ENCODE results near the gene MED15. TPM values are rescaled to one million over a fixed set of nuclear protein-coding genes. Genes with fewer than 3 reads are reported as not detected.

MED15 gene
- total and polyA plus RNA-seq, 2 of the 8 experiments (the other 6 are each of a cell fraction or from before 2014, with no cell fraction given) = 28.3 to 57.1 TPM

DNA sequence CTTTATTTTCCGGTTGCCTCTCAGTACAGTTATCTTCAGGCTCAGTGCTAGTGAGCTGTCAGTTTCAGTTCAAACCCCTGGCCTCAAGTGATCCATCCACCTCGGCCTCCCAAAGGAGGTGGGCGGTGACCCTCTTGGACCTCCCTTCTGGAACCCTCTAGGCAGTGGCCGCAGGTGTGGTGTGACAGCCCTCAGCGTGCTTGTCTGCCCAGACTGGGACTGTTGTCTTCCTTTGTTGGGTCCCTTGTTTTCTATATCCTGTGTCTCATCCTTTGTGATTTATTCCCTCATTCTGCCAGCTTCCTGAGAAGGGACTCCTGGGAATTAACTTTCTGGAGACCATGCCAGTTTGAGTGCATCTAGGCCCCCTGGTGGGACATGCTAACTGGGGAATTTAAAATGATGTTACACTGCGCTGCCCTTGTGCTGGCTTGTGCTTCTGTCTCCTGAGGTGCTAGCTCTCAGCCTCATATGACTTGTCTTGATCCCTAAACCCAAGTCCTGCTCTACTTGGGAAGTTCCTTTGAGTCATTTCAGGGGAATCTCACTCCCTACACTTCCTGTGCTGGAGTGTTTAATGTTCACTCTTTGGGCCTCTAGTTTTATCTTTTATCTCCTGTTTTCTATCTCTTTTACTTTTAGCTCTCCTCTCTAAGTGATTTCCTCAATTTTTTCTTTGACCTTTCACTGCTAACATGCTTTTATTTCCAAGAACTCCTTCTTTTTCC lies 19.4 kb downstream of the MED15 start (continued):
- TF ChIP-seq, protein P1, sequence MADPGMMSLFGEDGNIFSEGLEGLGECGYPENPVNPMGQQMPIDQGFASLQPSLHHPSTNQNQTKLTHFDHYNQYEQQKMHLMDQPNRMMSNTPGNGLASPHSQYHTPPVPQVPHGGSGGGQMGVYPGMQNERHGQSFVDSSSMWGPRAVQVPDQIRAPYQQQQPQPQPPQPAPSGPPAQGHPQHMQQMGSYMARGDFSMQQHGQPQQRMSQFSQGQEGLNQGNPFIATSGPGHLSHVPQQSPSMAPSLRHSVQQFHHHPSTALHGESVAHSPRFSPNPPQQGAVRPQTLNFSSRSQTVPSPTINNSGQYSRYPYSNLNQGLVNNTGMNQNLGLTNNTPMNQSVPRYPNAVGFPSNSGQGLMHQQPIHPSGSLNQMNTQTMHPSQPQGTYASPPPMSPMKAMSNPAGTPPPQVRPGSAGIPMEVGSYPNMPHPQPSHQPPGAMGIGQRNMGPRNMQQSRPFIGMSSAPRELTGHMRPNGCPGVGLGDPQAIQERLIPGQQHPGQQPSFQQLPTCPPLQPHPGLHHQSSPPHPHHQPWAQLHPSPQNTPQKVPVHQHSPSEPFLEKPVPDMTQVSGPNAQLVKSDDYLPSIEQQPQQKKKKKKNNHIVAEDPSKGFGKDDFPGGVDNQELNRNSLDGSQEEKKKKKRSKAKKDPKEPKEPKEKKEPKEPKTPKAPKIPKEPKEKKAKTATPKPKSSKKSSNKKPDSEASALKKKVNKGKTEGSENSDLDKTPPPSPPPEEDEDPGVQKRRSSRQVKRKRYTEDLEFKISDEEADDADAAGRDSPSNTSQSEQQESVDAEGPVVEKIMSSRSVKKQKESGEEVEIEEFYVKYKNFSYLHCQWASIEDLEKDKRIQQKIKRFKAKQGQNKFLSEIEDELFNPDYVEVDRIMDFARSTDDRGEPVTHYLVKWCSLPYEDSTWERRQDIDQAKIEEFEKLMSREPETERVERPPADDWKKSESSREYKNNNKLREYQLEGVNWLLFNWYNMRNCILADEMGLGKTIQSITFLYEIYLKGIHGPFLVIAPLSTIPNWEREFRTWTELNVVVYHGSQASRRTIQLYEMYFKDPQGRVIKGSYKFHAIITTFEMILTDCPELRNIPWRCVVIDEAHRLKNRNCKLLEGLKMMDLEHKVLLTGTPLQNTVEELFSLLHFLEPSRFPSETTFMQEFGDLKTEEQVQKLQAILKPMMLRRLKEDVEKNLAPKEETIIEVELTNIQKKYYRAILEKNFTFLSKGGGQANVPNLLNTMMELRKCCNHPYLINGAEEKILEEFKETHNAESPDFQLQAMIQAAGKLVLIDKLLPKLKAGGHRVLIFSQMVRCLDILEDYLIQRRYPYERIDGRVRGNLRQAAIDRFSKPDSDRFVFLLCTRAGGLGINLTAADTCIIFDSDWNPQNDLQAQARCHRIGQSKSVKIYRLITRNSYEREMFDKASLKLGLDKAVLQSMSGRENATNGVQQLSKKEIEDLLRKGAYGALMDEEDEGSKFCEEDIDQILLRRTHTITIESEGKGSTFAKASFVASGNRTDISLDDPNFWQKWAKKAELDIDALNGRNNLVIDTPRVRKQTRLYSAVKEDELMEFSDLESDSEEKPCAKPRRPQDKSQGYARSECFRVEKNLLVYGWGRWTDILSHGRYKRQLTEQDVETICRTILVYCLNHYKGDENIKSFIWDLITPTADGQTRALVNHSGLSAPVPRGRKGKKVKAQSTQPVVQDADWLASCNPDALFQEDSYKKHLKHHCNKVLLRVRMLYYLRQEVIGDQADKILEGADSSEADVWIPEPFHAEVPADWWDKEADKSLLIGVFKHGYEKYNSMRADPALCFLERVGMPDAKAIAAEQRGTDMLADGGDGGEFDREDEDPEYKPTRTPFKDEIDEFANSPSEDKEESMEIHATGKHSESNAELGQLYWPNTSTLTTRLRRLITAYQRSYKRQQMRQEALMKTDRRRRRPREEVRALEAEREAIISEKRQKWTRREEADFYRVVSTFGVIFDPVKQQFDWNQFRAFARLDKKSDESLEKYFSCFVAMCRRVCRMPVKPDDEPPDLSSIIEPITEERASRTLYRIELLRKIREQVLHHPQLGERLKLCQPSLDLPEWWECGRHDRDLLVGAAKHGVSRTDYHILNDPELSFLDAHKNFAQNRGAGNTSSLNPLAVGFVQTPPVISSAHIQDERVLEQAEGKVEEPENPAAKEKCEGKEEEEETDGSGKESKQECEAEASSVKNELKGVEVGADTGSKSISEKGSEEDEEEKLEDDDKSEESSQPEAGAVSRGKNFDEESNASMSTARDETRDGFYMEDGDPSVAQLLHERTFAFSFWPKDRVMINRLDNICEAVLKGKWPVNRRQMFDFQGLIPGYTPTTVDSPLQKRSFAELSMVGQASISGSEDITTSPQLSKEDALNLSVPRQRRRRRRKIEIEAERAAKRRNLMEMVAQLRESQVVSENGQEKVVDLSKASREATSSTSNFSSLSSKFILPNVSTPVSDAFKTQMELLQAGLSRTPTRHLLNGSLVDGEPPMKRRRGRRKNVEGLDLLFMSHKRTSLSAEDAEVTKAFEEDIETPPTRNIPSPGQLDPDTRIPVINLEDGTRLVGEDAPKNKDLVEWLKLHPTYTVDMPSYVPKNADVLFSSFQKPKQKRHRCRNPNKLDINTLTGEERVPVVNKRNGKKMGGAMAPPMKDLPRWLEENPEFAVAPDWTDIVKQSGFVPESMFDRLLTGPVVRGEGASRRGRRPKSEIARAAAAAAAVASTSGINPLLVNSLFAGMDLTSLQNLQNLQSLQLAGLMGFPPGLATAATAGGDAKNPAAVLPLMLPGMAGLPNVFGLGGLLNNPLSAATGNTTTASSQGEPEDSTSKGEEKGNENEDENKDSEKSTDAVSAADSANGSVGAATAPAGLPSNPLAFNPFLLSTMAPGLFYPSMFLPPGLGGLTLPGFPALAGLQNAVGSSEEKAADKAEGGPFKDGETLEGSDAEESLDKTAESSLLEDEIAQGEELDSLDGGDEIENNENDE (IDR thresholded peaks at IDR 0.05; ENCODE audit: insufficient replicate concordance, low read length) = no peak
- TF ChIP-seq EP300 (IDR thresholded peaks at IDR 0.05; ENCODE audit: borderline replicate concordance in 1 of 2, low read depth in 2 of 2, low read length in 2 of 2) (no peak), POU5F1 (IDR thresholded peaks at IDR 0.05; ENCODE audit: low read depth, low read length) (no peak), SIX5 (IDR thresholded peaks at IDR 0.05; ENCODE audit: low read depth, low read length) (no peak), ZNF274 (IDR thresholded peaks at IDR 0.05; ENCODE audit: borderline replicate concordance, extremely low read depth, low read length) (no peak), SIN3A (conservative IDR thresholded peaks at IDR 0.05 in 1 of 2, IDR thresholded peaks at IDR 0.05 in 1 of 2; ENCODE audit: low read depth in 1 of 2, low read length in 2 of 2) (no peak)
- TF ChIP-seq, protein P2, sequence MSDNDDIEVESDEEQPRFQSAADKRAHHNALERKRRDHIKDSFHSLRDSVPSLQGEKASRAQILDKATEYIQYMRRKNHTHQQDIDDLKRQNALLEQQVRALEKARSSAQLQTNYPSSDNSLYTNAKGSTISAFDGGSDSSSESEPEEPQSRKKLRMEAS (IDR thresholded peaks at IDR 0.05) = no peak

Data from H1 (cell line).